AG04450 (cell line): Measurements from ENCODE around the gene MFAP2. TPM values are rescaled to one million over a fixed set of nuclear protein-coding genes. Genes with fewer than 3 reads are reported as not detected.
"Not testable (repeated sequence)": the region's sequence is repeated elsewhere in the genome, so short reads cannot be mapped to it uniquely, and the experiment has no call there.

Experiments used
- CTCF ChIA-PET: fragments of 300-600, 350-600 bp; formaldehyde crosslinking; extraction: SDS; loops from one replicate; lab custom pipeline; 2022; ENCODE audit warnings: antibody characterized with exemption, inconsistent platforms; lab: Charles Lee
- POLR2A ChIA-PET: fragments of 350-600 bp; formaldehyde crosslinking; extraction: SDS; loops from one replicate; lab custom pipeline; 2021; ENCODE audit warnings: antibody characterized with exemption, inconsistent platforms; lab: Yijun Ruan, JAX
- DNase-seq: peaks from one replicate; pipeline ENCODE4 v3.0.0-alpha.2; 2011; ENCODE audit warnings: low read depth, low spot score
- H3K27ac ChIP-seq: one replicate; pipeline ENCODE4 v1.5.1; 2012; ENCODE audit warnings: low read depth, low read length, control low read depth
- H3K27me3 ChIP-seq: one replicate; pipeline ENCODE4 v1.6.0; 2012; ENCODE audit warnings: low read length; ENCODE audit not compliant: control insufficient read depth, insufficient read depth
- H3K4me3 ChIP-seq: 2 replicates; pipeline ENCODE4 v1.5.1; 2011; ENCODE audit warnings: mild to moderate bottlenecking, low read depth, low read length, control low read depth
- H3K9me3 ChIP-seq: 2 replicates; pipeline ENCODE4 v1.5.1; 2012; ENCODE audit warnings: low read length; ENCODE audit not compliant: control insufficient read depth, insufficient read depth
- CTCF ChIP-seq: IDR thresholded peaks from 2 replicates; pipeline ENCODE4 v1.5.1; 2011; ENCODE audit warnings: low read depth, low read length, control low read depth, inconsistent platforms
- polyA plus RNA-seq: library from polyadenylated mRNA; depleted of rRNA; stranded (reverse); fragments of >200 nt; gene quantifications from 2 replicates; pipeline ENCODE4 v1.2.3, GENCODE V29; 2011

The MFAP2 gene
- polyA plus RNA-seq, 1 experiment = 30.9 TPM

GRCh38 chr1:16956775-16957174 is 23.6 kb downstream of the MFAP2 start:
- Histone ChIP-seq H3K27me3 (no peaks in the 10 kb centered on the region), H3K9me3 (no peaks in the 10 kb centered on the region), H3K4me3 (no peak overlapping the region), H3K27ac (no peak overlapping the region)
- CTCF ChIA-PET = interaction anchor here (1.7 to 2.7 kb wide), 2 partner anchors 89 kb away, joined by 9 to 18 read pairs; no protein-coding TSS in a partner anchor
- TF ChIP-seq CTCF = no peak
- POLR2A ChIA-PET = interaction anchor here (0.7 kb wide), 1 partner anchor 22 kb away, joined by 5 read pairs; no protein-coding TSS in a partner anchor
- DNase-seq = no peak

- TF ChIP-seq CTCF = no peak
Observed at GRCh38 chr1:16955186-16955585, 25.2 kb downstream of the MFAP2 start.

GRCh38 chr1:16954579-16954978 is 25.8 kb downstream of the MFAP2 start:
- no peaks in the 10 kb centered on the region for H3K9me3 ChIP-seq
- CTCF ChIA-PET = interaction anchor here (2.7 kb wide), 1 partner anchor 91 kb away, joined by 18 read pairs; no protein-coding TSS in a partner anchor
- no peak overlapping the region for H3K4me3 ChIP-seq
- no peak for DNase-seq
- H3K27me3 ChIP-seq = no peaks in the 10 kb centered on the region
- POLR2A ChIA-PET = no interaction called here
- no peak for TF ChIP-seq CTCF
- H3K27ac ChIP-seq = no peak overlapping the region

More at GRCh38 chr1:16955186-16955585, 25.2 kb downstream of the MFAP2 start:
- POLR2A ChIA-PET = no interaction called here
- Histone ChIP-seq H3K27ac (no peak overlapping the region), H3K27me3 (no peaks in the 10 kb centered on the region), H3K4me3 (no peak overlapping the region), H3K9me3 (no peaks in the 10 kb centered on the region)
- DNase-seq = no peak
- CTCF ChIA-PET = interaction anchor here (2.7 kb wide), 1 partner anchor 91 kb away, joined by 18 read pairs; no protein-coding TSS in a partner anchor

- DNase-seq, H3K27me3 ChIP-seq, H3K9me3 ChIP-seq, H3K4me3 ChIP-seq, H3K27ac ChIP-seq: not testable (repeated sequence)
- CTCF ChIA-PET = interaction anchor here (0.7 to 4.0 kb wide), 26 partner anchors 9 to 1987 kb away, joined by 3 to 126 read pairs (median 4); partner anchors contain the start of gene MFAP2
- POLR2A ChIA-PET = interaction anchor here (0.6 kb wide), 2 partner anchors 34 to 73 kb away, joined by 3 to 7 read pairs; no protein-coding TSS in a partner anchor
Observed at GRCh38 chr1:16952376-16952775, 28.0 kb downstream of the MFAP2 start.

- CTCF ChIA-PET = interaction anchor here (4.0 kb wide), 2 partner anchors 12 to 97 kb away, joined by 46 to 126 read pairs; no protein-coding TSS in a partner anchor
- POLR2A ChIA-PET = interaction anchor here (0.6 kb wide), 1 partner anchor 34 kb away, joined by 4 read pairs; no protein-coding TSS in a partner anchor
- DNase-seq = not testable (repeated sequence)
Observed at GRCh38 chr1:16949026-16949425, 31.4 kb downstream of the MFAP2 start.

GRCh38 chr1:16948282-16948891 is 32.0 kb downstream of the MFAP2 start:
- CTCF ChIA-PET = interaction anchor here (1.1 to 1.5 kb wide), 2 partner anchors 98 to 328 kb away, joined by 3 to 5 read pairs; no protein-coding TSS in a partner anchor
- POLR2A ChIA-PET, H3K4me3 ChIP-seq: not testable (repeated sequence)

More at GRCh38 chr1:16949026-16949425, 31.4 kb downstream of the MFAP2 start:
- H3K27me3 ChIP-seq, H3K4me3 ChIP-seq, H3K27ac ChIP-seq, H3K9me3 ChIP-seq: not testable (repeated sequence)

More at GRCh38 chr1:16948282-16948891, 32.0 kb downstream of the MFAP2 start:
- H3K27me3 ChIP-seq, H3K27ac ChIP-seq, DNase-seq, H3K9me3 ChIP-seq: not testable (repeated sequence)
